Right lobe of liver (tissue), 4 donors: Measurements from ENCODE around the gene CCL17.

ENCODE experiments used
- CTCF ChIP-seq, 4 donors: fragments of 200-600 bp in 3 of 4; fragments of 450-650 bp in 1 of 4; IDR thresholded peaks; one replicate each; pipeline versions ENCODE4 v1.5.1 to v1.8.0; 2016 to 2022; ENCODE audit warnings: antibody characterized with exemption in 4 of 4, mild to moderate bottlenecking in 2 of 4
- POLR2A ChIP-seq: fragments of 450-650 bp; IDR thresholded peaks from one replicate; pipeline ENCODE4 v1.6.1; 2017; ENCODE audit warnings: antibody characterized with exemption, mild to moderate bottlenecking
- donor health status: DM: no; HTN: no; CAD: no.
- donor health status: DM: no; HTN: no; CAD: no.
- donor health status: DM: no; HTN: yes; CAD: no.

- TF ChIP-seq POLR2A: no peak
- no peak for TF ChIP-seq CTCF (IDR thresholded peaks at IDR 0.05)
Observed at GRCh38 chr16:57409065-57409464, 4.5 kb downstream of the CCL17 start.
